Mammary epithelial cell (primary cell): ENCODE data around the gene CHN2.

Source experiments
- CTCF ChIP-seq, 2 donors: IDR thresholded peaks in 1 of 2; conservative IDR thresholded peaks in 1 of 2; 2 replicates each; pipeline ENCODE4 v1.5.1; 2011 to 2012; ENCODE audit warnings: inconsistent platforms in 2 of 2, low read length in 2 of 2, mild to moderate bottlenecking in 2 of 2, control low read depth in 1 of 2, low read depth in 1 of 2; ENCODE audit not compliant: insufficient read depth in 1 of 2; ENCODE audit errors: extremely low read depth in 1 of 2
- EZH2 ChIP-seq: IDR thresholded peaks from 2 replicates; pipeline ENCODE4 v1.6.1; 2012; ENCODE audit warnings: low read length, inconsistent platforms, borderline replicate concordance

DNA sequence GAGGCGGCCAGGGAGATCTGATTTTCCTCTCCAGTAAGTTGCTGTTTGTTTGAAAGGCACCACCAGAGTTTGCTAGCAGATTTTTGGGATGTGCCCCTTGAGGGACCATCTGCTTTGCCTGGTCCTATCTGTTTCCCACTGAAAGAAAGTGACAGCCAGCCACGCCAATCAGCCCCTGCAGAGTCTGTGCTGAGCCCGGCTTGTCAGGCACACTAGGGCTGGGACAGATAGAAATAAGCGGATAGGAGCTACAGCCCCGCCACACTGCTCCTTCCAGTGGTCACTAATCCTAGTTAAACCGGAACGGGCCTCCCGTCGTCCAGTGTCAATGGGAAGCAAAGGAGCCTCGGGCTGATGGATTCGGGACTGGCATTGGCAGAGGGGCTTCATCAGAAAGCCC lies 207.2 kb downstream of the CHN2 start:
- no peak for TF ChIP-seq CTCF (conservative IDR thresholded peaks at IDR 0.05 in 1 of 2, IDR thresholded peaks at IDR 0.05 in 1 of 2; ENCODE audit: extremely low read depth in 1 of 2, insufficient read depth in 1 of 2, low read depth in 1 of 2, low read length in 2 of 2)
- no peak for TF ChIP-seq EZH2
